WERI-Rb-1 (cell line): Measurements from ENCODE around the gene FAT1.

ENCODE experiments used
- DNase-seq: peaks from one replicate; pipeline ENCODE4 v3.0.0-alpha.2; 2020
- H3K27ac ChIP-seq: fragments of 250-450 bp; sonication (Bioruptor Pico); 2 replicates; pipeline ENCODE4 v1.5.1; 2020; ENCODE audit warnings: mild to moderate bottlenecking, moderate library complexity
- H3K27me3 ChIP-seq: fragments of 250-450 bp; sonication (Bioruptor Pico); 2 replicates; pipeline ENCODE4 v1.5.1; 2021; ENCODE audit warnings: mild to moderate bottlenecking, low read depth, moderate library complexity; ENCODE audit not compliant: insufficient read depth, severe bottlenecking
- H3K36me3 ChIP-seq: fragments of 250-450 bp; sonication (Bioruptor Pico); 2 replicates; pipeline ENCODE4 v1.5.1; 2020; ENCODE audit warnings: mild to moderate bottlenecking, moderate library complexity
- H3K4me3 ChIP-seq: 2 replicates; pipeline ENCODE4 v1.5.1; 2011; ENCODE audit warnings: low read depth, mild to moderate bottlenecking, control low read depth, low read length
- H3K9me3 ChIP-seq: fragments of 250-450 bp; sonication (Bioruptor Pico); 2 replicates; pipeline ENCODE4 v1.5.1; 2021; ENCODE audit warnings: mild to moderate bottlenecking, moderate library complexity; ENCODE audit not compliant: severe bottlenecking
- CTCF ChIP-seq: IDR thresholded peaks from 2 replicates; pipeline ENCODE4 v1.5.1; 2011; ENCODE audit warnings: low read depth, mild to moderate bottlenecking, control low read depth, inconsistent platforms, low read length

The FAT1 gene

GRCh38 chr4:186715077-186715476 lies 8.6 kb downstream of the FAT1 start:
- DNase-seq = no peak
- Histone ChIP-seq H3K36me3 (no peaks in the 10 kb centered on the region), H3K27ac (no peak overlapping the region), H3K9me3 (peaks cover 12% of the 10 kb centered on the region), H3K4me3 (no peak overlapping the region), H3K27me3 (peaks cover 92% of the 10 kb centered on the region)
- no peak for TF ChIP-seq CTCF

DNA sequence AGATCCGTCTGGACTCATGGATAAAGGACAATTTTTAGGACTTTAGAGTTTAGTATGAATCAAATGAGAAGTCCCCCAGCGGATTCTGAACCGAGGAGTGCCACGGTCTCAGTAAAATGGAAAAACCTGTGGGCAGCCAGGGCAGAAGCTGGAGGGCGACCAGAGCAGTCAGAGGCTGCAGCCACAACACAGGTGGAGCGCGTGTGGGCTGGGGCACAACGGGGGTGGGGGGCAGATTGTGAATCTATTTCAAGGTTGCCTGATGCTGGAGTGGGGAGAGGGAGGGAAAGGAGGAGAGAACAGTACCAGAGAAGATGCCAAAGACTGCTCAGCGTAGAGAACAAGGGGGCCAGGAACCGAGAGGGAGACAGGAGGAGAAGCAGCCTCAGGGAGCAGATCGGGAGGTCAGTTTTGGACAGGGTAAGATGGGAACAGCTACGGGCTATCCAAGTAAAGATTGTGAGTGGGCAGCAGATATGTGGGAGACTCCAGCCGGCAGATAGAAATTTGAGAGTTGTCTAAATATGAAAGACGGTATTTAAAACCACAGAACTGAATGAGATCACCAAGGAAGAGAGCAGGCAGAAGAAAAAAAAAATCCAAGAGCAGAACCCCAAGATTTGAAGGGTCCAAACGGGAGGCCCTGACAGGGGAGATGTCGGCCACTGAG lies 9.5 kb downstream of the FAT1 start:
- Histone ChIP-seq H3K27ac (no peak overlapping the region), H3K27me3 (peaks cover 93% of the 10 kb centered on the region), H3K4me3 (no peak overlapping the region), H3K9me3 (peaks cover 4% of the 10 kb centered on the region), H3K36me3 (no peaks in the 10 kb centered on the region)
- no peak for DNase-seq
- TF ChIP-seq CTCF = no peak

DNA sequence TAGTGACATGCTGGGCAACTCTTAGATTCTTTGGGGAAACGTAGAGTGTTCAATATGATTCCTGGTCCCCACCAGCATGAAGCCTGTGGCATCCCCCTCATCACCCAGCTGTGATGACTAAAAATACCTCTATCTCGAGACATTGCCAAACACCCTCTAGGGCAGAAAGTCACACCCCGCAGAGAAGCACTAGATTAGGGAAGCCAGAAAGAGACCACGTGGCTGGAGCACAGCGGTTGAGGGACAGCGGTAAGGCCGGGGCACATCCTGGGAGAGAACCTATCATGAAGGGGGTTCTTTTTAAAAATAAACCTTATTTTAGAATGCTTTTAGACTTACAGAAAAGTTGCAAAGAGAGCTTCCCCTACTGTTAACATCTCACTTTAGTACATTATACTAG lies 11.0 kb downstream of the FAT1 start:
- Histone ChIP-seq H3K4me3 (no peak overlapping the region), H3K27me3 (peaks cover 93% of the 10 kb centered on the region), H3K27ac (no peak overlapping the region), H3K36me3 (no peaks in the 10 kb centered on the region), H3K9me3 (no peaks in the 10 kb centered on the region)
- no peak for TF ChIP-seq CTCF
- no peak for DNase-seq

- Histone ChIP-seq H3K9me3 (peaks cover 6% of the 10 kb centered on the region), H3K27me3 (peaks cover 91% of the 10 kb centered on the region), H3K27ac (no peak overlapping the region), H3K36me3 (no peaks in the 10 kb centered on the region), H3K4me3 (no peak overlapping the region)
- no peak for DNase-seq
- no peak for TF ChIP-seq CTCF
These were observed 13.0 kb downstream of the FAT1 start for GRCh38 chr4:186710521-186711119.

DNA sequence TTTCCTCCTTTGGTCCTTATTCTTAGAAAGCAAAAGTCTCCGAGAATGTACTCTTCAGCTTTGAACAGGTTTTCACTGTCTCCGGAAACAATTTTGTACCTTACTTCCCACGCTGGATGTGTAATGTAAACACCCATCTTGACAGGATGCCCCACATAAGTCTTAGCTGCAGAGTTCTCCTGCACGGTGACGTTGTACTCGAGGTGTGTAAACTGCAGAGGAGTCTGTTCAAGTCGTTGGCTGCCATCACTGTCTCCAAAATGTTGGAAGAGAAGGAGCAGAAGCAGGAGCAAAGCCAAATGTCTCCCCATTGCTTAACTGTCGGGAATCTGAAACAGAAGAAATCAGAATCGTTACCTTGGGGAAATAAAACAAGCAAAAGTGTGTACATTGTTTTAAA lies 14.1 kb downstream of the FAT1 start:
- no peak overlapping the region for H3K27ac ChIP-seq
- peaks cover 90% of the 10 kb centered on the region for H3K27me3 ChIP-seq
- no peaks in the 10 kb centered on the region for H3K36me3 ChIP-seq
- peaks cover 6% of the 10 kb centered on the region for H3K9me3 ChIP-seq
- no peak for TF ChIP-seq CTCF
- no peak overlapping the region for H3K4me3 ChIP-seq
- DNase-seq = no peak

DNA sequence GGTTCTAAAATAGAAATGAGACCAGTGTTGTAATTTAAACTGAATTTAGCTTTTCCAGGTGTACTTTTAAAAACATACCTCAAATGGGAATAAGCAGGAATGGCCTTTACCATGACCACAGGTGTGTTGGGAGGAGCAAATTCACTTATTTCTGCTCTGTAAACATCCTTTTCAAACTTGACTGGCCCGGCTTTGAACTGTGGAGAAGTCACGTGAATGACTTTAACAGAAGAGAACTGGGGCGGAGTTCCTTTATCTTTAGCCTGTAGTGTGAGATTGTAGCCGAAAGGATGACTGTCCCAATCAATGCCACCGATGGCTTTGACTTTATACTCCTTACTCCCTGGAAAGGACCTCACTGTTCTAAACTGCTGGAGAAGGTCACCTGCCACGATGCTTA lies 15.1 kb downstream of the FAT1 start:
- Histone ChIP-seq H3K36me3 (no peaks in the 10 kb centered on the region), H3K27ac (no peak overlapping the region), H3K27me3 (peaks cover 90% of the 10 kb centered on the region), H3K9me3 (peaks cover 6% of the 10 kb centered on the region), H3K4me3 (no peak overlapping the region)
- no peak for TF ChIP-seq CTCF
- DNase-seq = no peak
